PFSK-1 (cell line): Measurements from ENCODE around the gene DRD2.

Source experiments
- FOXP2 ChIP-seq: optimal IDR thresholded peaks from 2 replicates; pipeline ENCODE3; 2011; ENCODE audit warnings: borderline replicate concordance, control low read depth, inconsistent platforms; ENCODE audit not compliant: insufficient read depth; ENCODE audit errors: extremely low read length, extremely low read depth
- POLR2AphosphoS5 ChIP-seq: IDR thresholded peaks from 2 replicates; pipeline ENCODE4 v1.6.1; 2012; ENCODE audit warnings: low read depth, mild to moderate bottlenecking, control low read depth, low read length, moderate library complexity
- SIN3A ChIP-seq: IDR thresholded peaks from 2 replicates; pipeline ENCODE4 v1.6.1; 2012; ENCODE audit warnings: mild to moderate bottlenecking, low read length, moderate library complexity, borderline replicate concordance; ENCODE audit not compliant: insufficient read depth
- TAF1 ChIP-seq: IDR thresholded peaks from 2 replicates; pipeline ENCODE4 v1.6.1; 2012; ENCODE audit warnings: low read length, control low read depth, borderline replicate concordance; ENCODE audit not compliant: insufficient read depth
- TF ChIP-seq, protein P1 (sequence below), 2 experiments: IDR thresholded peaks; 2 replicates each; pipeline versions ENCODE4 v1.6.1 to v1.8.0; 2011 to 2012; ENCODE audit warnings: low read depth in 2 of 2, low read length in 2 of 2, control low read depth in 1 of 2, inconsistent platforms in 1 of 2, mild to moderate bottlenecking in 1 of 2, moderate library complexity in 1 of 2; ENCODE audit not compliant: insufficient read depth in 1 of 2

Gene DRD2

DNA sequence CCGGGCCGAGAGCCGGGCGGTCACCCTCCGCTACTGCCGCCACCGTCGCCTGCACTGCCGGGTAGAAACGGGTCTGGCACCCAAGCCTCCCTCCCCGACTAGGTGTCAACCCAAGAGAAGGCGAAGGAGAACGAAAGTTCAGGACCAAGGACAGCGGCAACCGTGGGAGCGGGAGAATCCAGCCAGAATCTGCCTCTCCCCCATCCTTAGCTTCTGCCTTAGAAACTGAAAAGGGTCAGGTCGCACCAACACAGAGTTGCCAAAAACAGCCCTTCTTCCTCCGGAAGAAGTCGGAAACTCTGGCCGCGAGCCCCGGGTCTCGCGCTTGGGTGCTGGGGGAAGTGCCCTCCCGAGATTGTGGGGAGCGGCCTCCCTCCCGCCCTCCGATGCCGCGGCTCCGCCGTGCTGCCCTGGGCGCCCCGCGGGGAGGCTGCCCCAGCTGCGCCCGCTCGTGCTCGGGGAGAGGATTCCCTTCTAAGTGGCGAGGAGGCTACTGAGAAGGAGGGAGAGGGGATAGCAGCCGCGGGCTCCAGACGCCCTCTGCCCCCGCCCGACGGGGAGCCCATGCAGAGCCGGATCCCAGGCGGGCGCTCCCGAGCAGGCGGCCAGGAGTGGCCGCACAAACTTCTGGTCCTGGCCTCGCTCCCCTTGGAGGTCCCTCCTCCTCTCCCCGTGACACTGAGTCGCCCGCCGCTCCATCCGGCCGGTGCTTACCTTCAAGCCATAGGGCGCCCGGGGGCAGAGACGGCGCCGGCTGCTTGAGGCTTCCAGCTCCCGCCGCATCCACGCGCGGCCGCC lies 637 bp downstream of the DRD2 start:
- TF ChIP-seq FOXP2, result no peak
- no peak for TF ChIP-seq TAF1
- no peak for TF ChIP-seq POLR2AphosphoS5
- TF ChIP-seq SIN3A, result peak; percentile 42; the same call in 1 of the 2 replicates
- TF ChIP-seq, protein P1, sequence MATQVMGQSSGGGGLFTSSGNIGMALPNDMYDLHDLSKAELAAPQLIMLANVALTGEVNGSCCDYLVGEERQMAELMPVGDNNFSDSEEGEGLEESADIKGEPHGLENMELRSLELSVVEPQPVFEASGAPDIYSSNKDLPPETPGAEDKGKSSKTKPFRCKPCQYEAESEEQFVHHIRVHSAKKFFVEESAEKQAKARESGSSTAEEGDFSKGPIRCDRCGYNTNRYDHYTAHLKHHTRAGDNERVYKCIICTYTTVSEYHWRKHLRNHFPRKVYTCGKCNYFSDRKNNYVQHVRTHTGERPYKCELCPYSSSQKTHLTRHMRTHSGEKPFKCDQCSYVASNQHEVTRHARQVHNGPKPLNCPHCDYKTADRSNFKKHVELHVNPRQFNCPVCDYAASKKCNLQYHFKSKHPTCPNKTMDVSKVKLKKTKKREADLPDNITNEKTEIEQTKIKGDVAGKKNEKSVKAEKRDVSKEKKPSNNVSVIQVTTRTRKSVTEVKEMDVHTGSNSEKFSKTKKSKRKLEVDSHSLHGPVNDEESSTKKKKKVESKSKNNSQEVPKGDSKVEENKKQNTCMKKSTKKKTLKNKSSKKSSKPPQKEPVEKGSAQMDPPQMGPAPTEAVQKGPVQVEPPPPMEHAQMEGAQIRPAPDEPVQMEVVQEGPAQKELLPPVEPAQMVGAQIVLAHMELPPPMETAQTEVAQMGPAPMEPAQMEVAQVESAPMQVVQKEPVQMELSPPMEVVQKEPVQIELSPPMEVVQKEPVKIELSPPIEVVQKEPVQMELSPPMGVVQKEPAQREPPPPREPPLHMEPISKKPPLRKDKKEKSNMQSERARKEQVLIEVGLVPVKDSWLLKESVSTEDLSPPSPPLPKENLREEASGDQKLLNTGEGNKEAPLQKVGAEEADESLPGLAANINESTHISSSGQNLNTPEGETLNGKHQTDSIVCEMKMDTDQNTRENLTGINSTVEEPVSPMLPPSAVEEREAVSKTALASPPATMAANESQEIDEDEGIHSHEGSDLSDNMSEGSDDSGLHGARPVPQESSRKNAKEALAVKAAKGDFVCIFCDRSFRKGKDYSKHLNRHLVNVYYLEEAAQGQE (IDR thresholded peaks at IDR 0.05; ENCODE audit: insufficient read depth in 1 of 2, low read depth in 2 of 2, low read length in 2 of 2), result peak; percentile 96 to 99

DNA sequence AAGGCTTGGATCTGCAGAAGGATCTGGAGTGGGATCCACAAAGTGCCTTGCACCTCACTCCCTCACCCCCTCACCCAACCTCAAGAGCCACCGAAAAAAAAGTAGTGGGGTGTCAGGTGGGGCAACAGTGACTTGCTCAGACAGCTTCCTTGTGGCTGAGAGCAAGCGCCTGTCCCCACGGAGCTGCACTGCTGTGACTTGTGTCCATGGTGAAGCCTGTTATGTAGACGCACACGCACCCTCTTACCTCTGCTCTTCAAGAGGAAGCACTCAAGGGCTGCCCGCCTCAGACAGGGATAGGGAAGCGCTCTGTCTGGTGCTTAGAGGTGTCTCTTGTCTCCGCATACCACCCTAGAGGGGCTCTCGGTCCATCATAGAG lies 1.2 kb downstream of the DRD2 start:
- TF ChIP-seq, protein P1 (IDR thresholded peaks at IDR 0.05; ENCODE audit: insufficient read depth in 1 of 2, low read depth in 2 of 2, low read length in 2 of 2), result no peak
- no peak for TF ChIP-seq SIN3A
- TF ChIP-seq TAF1, result no peak
- TF ChIP-seq POLR2AphosphoS5, result no peak
- no peak for TF ChIP-seq FOXP2

DNA sequence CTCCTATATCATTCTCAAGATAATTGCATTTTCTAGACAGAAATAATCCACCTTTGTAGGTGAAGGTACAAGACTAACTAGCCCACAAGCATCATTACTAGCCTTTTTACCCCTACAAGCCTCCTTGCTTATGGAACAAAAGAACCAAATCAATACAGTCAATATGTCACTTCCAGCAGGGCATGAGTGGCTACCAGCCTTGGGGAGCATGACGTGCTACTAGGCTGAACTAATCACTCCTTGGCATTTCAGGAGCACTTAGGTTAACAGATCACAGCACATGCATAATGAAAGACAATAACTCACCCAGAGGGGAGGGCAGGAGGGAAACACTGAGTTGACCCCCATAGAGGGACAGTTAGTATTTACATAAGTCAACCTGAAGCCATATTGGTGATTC lies 2.7 kb downstream of the DRD2 start:
- TF ChIP-seq FOXP2 (no peak), SIN3A (no peak), TAF1 (no peak), POLR2AphosphoS5 (no peak)
- TF ChIP-seq, protein P1 (IDR thresholded peaks at IDR 0.05; ENCODE audit: insufficient read depth in 1 of 2, low read depth in 2 of 2, low read length in 2 of 2), result no peak

DNA sequence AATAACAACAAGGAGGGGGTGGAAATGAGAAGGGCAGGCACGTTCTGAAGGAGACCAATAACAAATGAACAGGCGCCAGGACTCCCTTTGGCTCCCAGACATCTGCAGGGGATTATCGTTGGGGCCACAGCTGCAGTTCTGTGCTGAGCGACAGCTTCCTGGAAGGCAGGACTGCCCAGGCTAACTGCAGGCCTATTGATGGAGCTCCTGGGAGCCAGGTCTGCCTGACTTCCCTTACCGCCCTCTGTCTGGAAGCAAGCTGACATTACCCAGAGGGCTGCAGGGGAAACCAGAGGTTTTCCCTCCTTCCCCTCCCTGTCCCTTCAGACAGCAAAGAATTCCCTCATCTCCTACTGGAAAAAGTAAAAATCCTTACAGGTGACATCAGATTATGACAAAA lies 5.0 kb downstream of the DRD2 start:
- TF ChIP-seq, protein P1 (IDR thresholded peaks at IDR 0.05; ENCODE audit: insufficient read depth in 1 of 2, low read depth in 2 of 2, low read length in 2 of 2), result peak; percentile 44 to 60; a peak in 3 of 4 replicates
- no peak for TF ChIP-seq SIN3A

DNA sequence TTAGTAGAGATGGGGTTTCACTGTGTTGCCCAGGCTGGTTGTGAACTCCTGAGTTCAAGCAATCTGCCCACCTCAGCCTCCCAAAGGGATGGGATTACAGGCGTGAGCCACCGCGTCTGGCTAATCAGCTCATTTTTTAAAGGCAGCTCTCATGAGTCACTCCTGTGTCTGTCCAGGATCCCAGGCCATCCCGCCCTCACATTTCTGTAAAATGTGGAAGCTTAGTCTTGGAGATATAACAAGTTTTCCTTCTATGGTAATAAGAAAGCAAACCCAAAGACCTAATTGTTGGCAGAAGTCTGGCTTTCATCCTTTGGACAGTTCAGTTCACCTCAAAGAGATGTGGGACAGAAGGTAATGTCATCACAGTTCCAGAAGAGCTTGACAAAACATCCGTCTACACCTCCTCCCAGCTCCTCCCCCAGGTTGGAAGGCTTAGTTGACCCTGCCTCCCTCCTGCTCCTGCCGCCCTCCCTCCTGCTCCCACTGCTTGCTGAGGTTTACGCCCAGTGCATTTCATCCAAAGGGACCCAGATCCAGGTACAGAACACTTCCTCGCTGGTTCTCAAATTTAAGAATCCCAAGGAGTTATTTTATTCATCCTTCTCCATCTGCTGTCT lies 6.4 kb downstream of the DRD2 start:
- TF ChIP-seq FOXP2 (no peak), POLR2AphosphoS5 (no peak), TAF1 (no peak), SIN3A (no peak)
- TF ChIP-seq, protein P1 (IDR thresholded peaks at IDR 0.05; ENCODE audit: insufficient read depth in 1 of 2, low read depth in 2 of 2, low read length in 2 of 2), result no peak
